ENCODE results near the gene HMX1. TPM values are rescaled to one million over a fixed set of nuclear protein-coding genes. Genes with fewer than 3 reads are reported as not detected.

Gene HMX1
- total RNA-seq, 4 donors from 2014 or later = 0.84 TPM; not detected in 3

- 1 to 4% methylated on average over 29 to 40 of the region's 73 CpGs for WGBS, 2 donors
- no peak for TF ChIP-seq POLR2A (IDR thresholded peaks at IDR 0.05)
- TF ChIP-seq, protein P1, sequence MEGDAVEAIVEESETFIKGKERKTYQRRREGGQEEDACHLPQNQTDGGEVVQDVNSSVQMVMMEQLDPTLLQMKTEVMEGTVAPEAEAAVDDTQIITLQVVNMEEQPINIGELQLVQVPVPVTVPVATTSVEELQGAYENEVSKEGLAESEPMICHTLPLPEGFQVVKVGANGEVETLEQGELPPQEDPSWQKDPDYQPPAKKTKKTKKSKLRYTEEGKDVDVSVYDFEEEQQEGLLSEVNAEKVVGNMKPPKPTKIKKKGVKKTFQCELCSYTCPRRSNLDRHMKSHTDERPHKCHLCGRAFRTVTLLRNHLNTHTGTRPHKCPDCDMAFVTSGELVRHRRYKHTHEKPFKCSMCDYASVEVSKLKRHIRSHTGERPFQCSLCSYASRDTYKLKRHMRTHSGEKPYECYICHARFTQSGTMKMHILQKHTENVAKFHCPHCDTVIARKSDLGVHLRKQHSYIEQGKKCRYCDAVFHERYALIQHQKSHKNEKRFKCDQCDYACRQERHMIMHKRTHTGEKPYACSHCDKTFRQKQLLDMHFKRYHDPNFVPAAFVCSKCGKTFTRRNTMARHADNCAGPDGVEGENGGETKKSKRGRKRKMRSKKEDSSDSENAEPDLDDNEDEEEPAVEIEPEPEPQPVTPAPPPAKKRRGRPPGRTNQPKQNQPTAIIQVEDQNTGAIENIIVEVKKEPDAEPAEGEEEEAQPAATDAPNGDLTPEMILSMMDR (IDR thresholded peaks at IDR 0.05) = no peak
- H3K4me3 ChIP-seq (ENCODE audit: low read depth, poor library complexity, severe bottlenecking) = no peak overlapping the region
- DNase-seq (ENCODE audit: low spot score in 2 of 2) = no peak
- intact Hi-C loops (cut with DNase I; ENCODE audit: low total_unique reads) = no loop called here
Observed at GRCh38 chr4:8892556-8893226, 21.1 kb upstream of the HMX1 start.

DNA sequence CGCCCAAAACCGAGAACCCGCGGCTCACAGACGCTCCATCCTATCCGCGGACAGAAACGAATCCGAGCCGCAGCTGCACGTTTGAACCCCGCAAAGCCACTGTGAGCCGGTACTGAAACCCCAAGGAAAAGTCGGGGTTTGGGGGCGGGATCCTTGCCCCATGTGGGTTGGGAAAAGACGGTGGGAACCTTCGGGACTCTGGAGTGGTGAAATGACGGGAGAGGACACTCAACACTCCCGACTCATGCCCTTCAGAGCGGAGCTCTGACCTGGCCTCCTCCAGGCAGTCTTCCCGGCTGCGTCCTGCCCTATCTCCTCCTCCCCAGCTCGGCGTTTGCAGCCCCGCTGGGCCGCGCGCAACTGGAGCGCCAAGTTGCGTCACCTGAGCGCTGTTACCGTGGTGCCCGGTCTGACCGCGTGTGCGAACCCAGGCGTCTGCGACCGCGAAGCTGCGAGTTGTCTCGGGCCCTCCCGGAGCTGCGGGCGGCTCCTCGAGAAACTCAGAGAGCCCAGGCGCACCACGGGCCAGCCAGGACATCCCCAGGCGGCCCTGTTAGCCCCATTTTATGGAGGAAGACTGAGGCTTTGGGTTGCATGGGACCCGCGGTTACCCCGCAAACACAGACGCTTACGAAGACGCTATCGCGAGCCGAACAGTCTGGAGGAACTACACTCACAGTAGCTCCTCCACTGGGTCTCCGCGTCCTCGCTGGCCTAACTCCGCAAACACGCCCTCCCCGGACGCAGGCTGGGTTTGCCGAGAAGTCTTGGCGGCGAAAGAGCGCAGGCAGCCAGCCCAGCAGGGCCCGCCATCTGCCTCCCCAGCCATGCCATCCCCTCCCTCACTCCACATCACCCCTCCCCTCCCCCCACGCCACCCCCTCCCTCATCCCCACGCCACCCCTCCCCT lies 20.3 kb upstream of the HMX1 start:
- 19 to 20% methylated on average over 34 to 62 of the region's 72 CpGs for whole genome bisulfite sequencing, 2 donors
- H3K4me3 ChIP-seq (ENCODE audit: low read depth, poor library complexity, severe bottlenecking) = no peak overlapping the region
- intact Hi-C loops (cut with DNase I; ENCODE audit: low total_unique reads) = no loop called here
- no peak for TF ChIP-seq POLR2A (IDR thresholded peaks at IDR 0.05)
- TF ChIP-seq, protein P1 (IDR thresholded peaks at IDR 0.05) = no peak
- no peak for DNase-seq (ENCODE audit: low spot score in 2 of 2)

DNA sequence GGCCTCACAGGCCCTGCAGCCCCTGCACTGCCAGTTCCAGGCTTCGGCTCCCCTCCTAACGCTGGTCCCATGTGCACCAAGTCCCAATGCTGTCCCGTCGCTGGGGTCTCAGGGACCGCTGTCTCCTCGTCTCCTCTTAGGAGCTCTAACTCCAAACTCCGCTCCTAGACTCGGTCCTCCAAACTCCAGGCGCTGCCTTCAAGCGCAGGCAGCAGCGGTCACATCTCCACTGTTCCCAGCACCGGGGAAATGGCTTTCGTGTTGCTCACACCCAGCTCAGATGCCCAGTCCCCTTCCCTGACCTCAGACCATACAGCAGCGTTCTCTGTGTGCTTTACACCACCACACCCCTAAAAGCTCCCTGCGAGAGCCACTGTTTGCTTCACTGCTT lies 19.6 kb upstream of the HMX1 start:
- TF ChIP-seq POLR2A (IDR thresholded peaks at IDR 0.05) = no peak
- TF ChIP-seq, protein P1 (IDR thresholded peaks at IDR 0.05) = no peak
- intact Hi-C loops (cut with DNase I; ENCODE audit: low total_unique reads) = no loop called here
- no peak overlapping the region for H3K4me3 ChIP-seq (ENCODE audit: low read depth, poor library complexity, severe bottlenecking)
- no peak for DNase-seq (ENCODE audit: low spot score in 2 of 2)
- 47 to 53% methylated on average over 15 of the region's 15 CpGs for WGBS, 2 donors

DNA sequence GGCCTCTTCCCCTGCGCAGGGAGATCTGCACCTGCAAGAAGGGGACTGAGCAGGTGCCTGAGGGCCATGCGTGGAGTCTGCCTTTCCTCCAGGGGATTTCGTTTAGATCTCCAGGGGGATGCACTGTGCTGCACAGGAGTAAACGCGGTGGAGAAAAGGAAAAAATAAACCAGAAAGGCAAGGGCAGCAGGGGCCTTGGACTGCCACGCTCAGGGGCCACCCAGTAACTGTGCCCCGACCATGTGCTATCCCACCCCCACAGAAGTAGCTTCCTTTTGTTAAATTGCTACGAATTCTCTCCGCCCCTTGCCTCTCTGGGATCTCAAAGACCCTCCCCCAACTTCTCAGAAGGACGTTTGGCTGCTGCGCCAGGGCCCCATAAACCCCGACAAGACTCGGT lies 17.2 kb upstream of the HMX1 start:
- 18 to 30% methylated on average over 13 of the region's 13 CpGs for WGBS, 2 donors
- TF ChIP-seq, protein P1 (IDR thresholded peaks at IDR 0.05) = no peak
- no peak for TF ChIP-seq POLR2A (IDR thresholded peaks at IDR 0.05)
- no peak for DNase-seq (ENCODE audit: low spot score in 2 of 2)
- intact Hi-C loops (cut with DNase I; ENCODE audit: low total_unique reads) = no loop called here
- no peak overlapping the region for H3K4me3 ChIP-seq (ENCODE audit: low read depth, poor library complexity, severe bottlenecking)

DNA sequence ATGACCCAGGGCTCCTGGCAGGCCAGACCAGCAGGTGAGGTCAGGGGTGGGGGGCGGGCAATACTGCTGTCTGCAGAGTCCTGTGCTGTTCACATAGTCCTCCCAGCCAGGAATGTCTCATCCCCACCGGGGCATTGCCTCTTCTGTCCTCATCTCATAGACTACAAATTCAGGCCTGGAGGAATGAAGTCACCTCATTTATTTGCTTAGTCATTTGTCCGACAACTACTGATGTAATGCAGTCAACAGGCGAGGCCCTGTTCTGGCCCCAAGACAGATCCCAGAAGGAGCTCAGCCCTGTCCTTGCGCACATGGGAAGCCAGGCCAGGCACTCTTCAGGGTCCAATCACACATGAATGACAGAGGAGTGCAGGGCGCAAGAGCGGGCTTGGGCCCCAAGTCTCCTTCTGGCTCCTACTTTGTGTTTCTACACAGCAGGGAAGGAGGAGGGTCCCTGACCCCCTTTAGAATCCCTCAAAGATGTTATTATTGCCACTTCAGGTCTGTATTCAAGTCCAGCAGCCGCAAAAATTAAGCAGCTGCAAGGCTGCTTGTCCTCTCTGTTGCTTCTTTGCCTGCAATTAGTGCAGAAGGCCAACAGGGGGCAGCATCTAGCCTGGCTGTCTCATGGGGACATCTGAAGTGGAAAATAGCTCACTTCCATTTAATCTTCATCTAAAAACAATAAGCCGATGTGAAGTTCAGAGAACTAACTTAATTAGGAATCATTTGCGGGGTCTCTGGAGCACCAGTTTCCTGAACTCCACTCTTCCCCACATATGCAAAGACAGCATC lies 15.2 kb upstream of the HMX1 start:
- H3K4me3 ChIP-seq (ENCODE audit: low read depth, poor library complexity, severe bottlenecking) = no peak overlapping the region
- intact Hi-C loops (cut with DNase I; ENCODE audit: low total_unique reads) = no loop called here
- WGBS, 2 donors = 82 to 84% methylated on average over 10 of the region's 10 CpGs
- no peak for DNase-seq (ENCODE audit: low spot score in 2 of 2)
- TF ChIP-seq POLR2A (IDR thresholded peaks at IDR 0.05) = no peak
- TF ChIP-seq, protein P1 (IDR thresholded peaks at IDR 0.05) = no peak
